WTC11 (cell line): ENCODE measurements around the gene TMEM181. TPM values are rescaled to one million over a fixed set of nuclear protein-coding genes. Genes with fewer than 3 reads are reported as not detected.

Experiments used
- ATAC-seq: fragments of 200-7000 bp; cut with Tn5 transposase; 2 replicates; pipeline ENCODE4 v1.10.0; 2021; ENCODE audit warnings: mild to moderate bottlenecking, moderate library complexity
- CTCF ChIA-PET: fragments of 300-600 bp; sonication (Branson Sonifier 250); formaldehyde crosslinking; loops from one replicate; lab custom pipeline; 2021; ENCODE audit warnings: antibody characterized with exemption; lab: Charles Lee
- POLR2A ChIA-PET: fragments of 350-600 bp; sonication (Branson Sonifier 250); formaldehyde crosslinking; loops from one replicate; lab custom pipeline; 2021; ENCODE audit warnings: antibody characterized with exemption; lab: Charles Lee
- DNase-seq: peaks from one replicate; pipeline ENCODE4 v3.0.0; 2021; ENCODE audit warnings: low spot score
- H3K27ac Mint-ChIP-seq: 2 replicates; pipeline ENCODE4 v1.8.0; 2021; ENCODE audit warnings: mixed read lengths
- H3K27me3 Mint-ChIP-seq: 2 replicates; pipeline ENCODE4 v1.8.0; 2021; ENCODE audit warnings: low read depth, mild to moderate bottlenecking, moderate library complexity, mixed read lengths
- H3K36me3 Mint-ChIP-seq: 2 replicates; pipeline ENCODE4 v1.8.0; 2021; ENCODE audit warnings: mixed read lengths
- H3K4me1 Mint-ChIP-seq: 2 replicates; pipeline ENCODE4 v1.8.0; 2022; ENCODE audit warnings: mixed read lengths
- H3K4me3 Mint-ChIP-seq: 2 replicates; pipeline ENCODE4 v1.8.0; 2021; ENCODE audit warnings: mild to moderate bottlenecking, moderate library complexity, mixed read lengths
- H3K9me3 Mint-ChIP-seq: 2 replicates; pipeline ENCODE4 v1.8.0; 2021; ENCODE audit warnings: mixed read lengths
- ARID4B ChIP-seq: sonication (generic); formaldehyde crosslinking; IDR thresholded peaks from 2 replicates; pipeline ENCODE4 v1.8.0; 2023; ENCODE audit warnings: missing genetic modification reagents, mild to moderate bottlenecking, borderline replicate concordance
- CDX4 ChIP-seq: fragments of 250-450 bp; sonication (Bioruptor Pico); IDR thresholded peaks from 2 replicates; pipeline ENCODE4 v1.9.0; 2021; ENCODE audit warnings: moderate library complexity, mild to moderate bottlenecking, inconsistent platforms, borderline replicate concordance
- CREB1 ChIP-seq: sonication (generic); formaldehyde crosslinking; IDR thresholded peaks from 2 replicates; pipeline ENCODE4 v1.8.0; 2023; ENCODE audit warnings: mild to moderate bottlenecking, missing genetic modification reagents
- CREM ChIP-seq: sonication (generic); formaldehyde crosslinking; IDR thresholded peaks from 2 replicates; pipeline ENCODE4 v1.8.1; 2022; ENCODE audit warnings: mild to moderate bottlenecking, missing genetic modification reagents, moderate library complexity
- E2F1 ChIP-seq: sonication (generic); formaldehyde crosslinking; IDR thresholded peaks from 2 replicates; pipeline ENCODE4 v1.8.0; 2022; ENCODE audit warnings: mild to moderate bottlenecking, missing genetic modification reagents
- EMX1 ChIP-seq: fragments of 250-450 bp; sonication (Bioruptor Pico); IDR thresholded peaks from 2 replicates; pipeline ENCODE4 v1.8.0; 2021; ENCODE audit warnings: mild to moderate bottlenecking
- FOXK1 ChIP-seq: sonication (generic); formaldehyde crosslinking; IDR thresholded peaks from 2 replicates; pipeline ENCODE4 v1.8.0; 2022; ENCODE audit warnings: mild to moderate bottlenecking, moderate library complexity, missing genetic modification reagents
- GTF2I ChIP-seq: fragments of 250-450 bp; sonication (Bioruptor Pico); conservative IDR thresholded peaks from 2 replicates; pipeline ENCODE4 v1.4.0; 2021; ENCODE audit warnings: mild to moderate bottlenecking
- IRF1 ChIP-seq: sonication (generic); formaldehyde crosslinking; IDR thresholded peaks from 2 replicates; pipeline ENCODE4 v1.8.0; 2023; ENCODE audit warnings: missing genetic modification reagents
- MXD4 ChIP-seq: fragments of 250-450 bp; sonication (Bioruptor Pico); IDR thresholded peaks from 2 replicates; pipeline ENCODE4 v1.8.0; 2021; ENCODE audit warnings: mild to moderate bottlenecking, moderate library complexity, borderline replicate concordance
- MYBL2 ChIP-seq: sonication (generic); formaldehyde crosslinking; IDR thresholded peaks from 2 replicates; pipeline ENCODE4 v1.8.1; 2023; ENCODE audit warnings: mild to moderate bottlenecking, moderate library complexity, missing genetic modification reagents
- NFYB ChIP-seq: sonication (generic); formaldehyde crosslinking; conservative IDR thresholded peaks from 2 replicates; pipeline ENCODE4 v1.8.0; 2022; ENCODE audit warnings: low read depth, missing genetic modification reagents
- OVOL2 ChIP-seq: fragments of 250-450 bp; sonication (Bioruptor Pico); IDR thresholded peaks from 2 replicates; pipeline ENCODE4 v1.9.0; 2021; ENCODE audit warnings: mild to moderate bottlenecking, borderline replicate concordance
- RORB ChIP-seq: fragments of 250-450 bp; sonication (Bioruptor Pico); IDR thresholded peaks from 2 replicates; pipeline ENCODE4 v1.9.0; 2021; ENCODE audit warnings: mild to moderate bottlenecking
- SMAD3 ChIP-seq: sonication (generic); formaldehyde crosslinking; IDR thresholded peaks from 2 replicates; pipeline ENCODE4 v1.8.0; 2022; ENCODE audit warnings: missing genetic modification reagents, mild to moderate bottlenecking, borderline replicate concordance
- SOX15 ChIP-seq: fragments of 250-450 bp; sonication (Bioruptor Pico); IDR thresholded peaks from 2 replicates; pipeline ENCODE4 v1.9.0; 2021; ENCODE audit warnings: mild to moderate bottlenecking
- SP1 ChIP-seq: sonication (generic); formaldehyde crosslinking; conservative IDR thresholded peaks from 2 replicates; pipeline ENCODE4 v1.8.1; 2022; ENCODE audit warnings: missing genetic modification reagents
- TP53 ChIP-seq: sonication (generic); formaldehyde crosslinking; IDR thresholded peaks from 2 replicates; pipeline ENCODE4 v1.8.1; 2023; ENCODE audit warnings: mild to moderate bottlenecking, missing genetic modification reagents
- ZMAT4 ChIP-seq: fragments of 250-450 bp; sonication (Bioruptor Pico); IDR thresholded peaks from 2 replicates; pipeline ENCODE4 v1.9.0; 2021; ENCODE audit warnings: mild to moderate bottlenecking
- ZNF232 ChIP-seq: sonication (generic); formaldehyde crosslinking; IDR thresholded peaks from 2 replicates; pipeline ENCODE4 v1.8.0; 2022; ENCODE audit warnings: mild to moderate bottlenecking, missing genetic modification reagents
- ZNF423 ChIP-seq: fragments of 250-450 bp; sonication (Bioruptor Pico); IDR thresholded peaks from 2 replicates; pipeline ENCODE4 v2.1.2; 2022; ENCODE audit warnings: mild to moderate bottlenecking, moderate library complexity
- total RNA-seq: library from RNA; stranded (reverse); gene quantifications from 3 replicates; pipeline ENCODE4 v1.2.3, GENCODE V29; 2021

TMEM181 gene
- total RNA-seq, 1 experiment from 2014 or later: 18.8 TPM

GRCh38 chr6:158584236-158584651 lies 24.4 kb downstream of the TMEM181 start:
- Mint-ChIP-seq H3K27ac (no peak overlapping the region), H3K4me3 (no peak overlapping the region)

GRCh38 chr6:158586652-158587051 lies 26.8 kb downstream of the TMEM181 start:
- H3K4me3 Mint-ChIP-seq: no peak overlapping the region
- POLR2A ChIA-PET: no interaction called here
- H3K27ac Mint-ChIP-seq: no peak overlapping the region
- TF ChIP-seq RORB (CRISPR knock-in tag): no peak
- TF ChIP-seq FOXK1 (CRISPR knock-in tag): no peak
- no peak for TF ChIP-seq EMX1 (CRISPR knock-in tag)
- no peak for TF ChIP-seq ZMAT4 (CRISPR knock-in tag)
- no peak for TF ChIP-seq ZNF232 (CRISPR knock-in tag)
- TF ChIP-seq E2F1 (CRISPR knock-in tag): no peak
- no peak for TF ChIP-seq NFYB
- TF ChIP-seq SP1: no peak
- TF ChIP-seq ARID4B (CRISPR knock-in tag): no peak
- TF ChIP-seq CDX4 (CRISPR knock-in tag): no peak
- TF ChIP-seq TP53 (CRISPR knock-in tag): no peak
- no peaks in the 10 kb centered on the region for H3K27me3 Mint-ChIP-seq
- CTCF ChIA-PET: no interaction called here
- DNase-seq: no peak
- ATAC-seq: no peak
- peaks cover 73% of the 10 kb centered on the region for H3K36me3 Mint-ChIP-seq
- no peaks in the 10 kb centered on the region for H3K9me3 Mint-ChIP-seq
- no peaks in the 10 kb centered on the region for H3K4me1 Mint-ChIP-seq

More at GRCh38 chr6:158584236-158584651, 24.4 kb downstream of the TMEM181 start:
- ChIA-PET CTCF (no interaction called here), POLR2A (no interaction called here)
- ATAC-seq (no peak), DNase-seq (no peak)
- Mint-ChIP-seq H3K9me3 (no peaks in the 10 kb centered on the region), H3K4me1 (no peaks in the 10 kb centered on the region; the same call in 1 of the 2 replicates), H3K27me3 (no peaks in the 10 kb centered on the region), H3K36me3 (peaks cover 50% of the 10 kb centered on the region)
- no peak for TF ChIP-seq IRF1

GRCh38 chr6:158589366-158589765 lies 29.5 kb downstream of the TMEM181 start:
- H3K36me3 Mint-ChIP-seq: peaks cover 82% of the 10 kb centered on the region
- H3K27me3 Mint-ChIP-seq: no peaks in the 10 kb centered on the region
- H3K4me1 Mint-ChIP-seq: no peaks in the 10 kb centered on the region
- POLR2A ChIA-PET: no interaction called here
- no peak for DNase-seq
- H3K4me3 Mint-ChIP-seq: no peak overlapping the region
- no peaks in the 10 kb centered on the region for H3K9me3 Mint-ChIP-seq
- TF ChIP-seq SMAD3 (CRISPR knock-in tag): no peak
- TF ChIP-seq CREM (CRISPR knock-in tag): no peak
- TF ChIP-seq IRF1: no peak
- TF ChIP-seq MYBL2 (CRISPR knock-in tag): no peak
- no peak for TF ChIP-seq SOX15 (CRISPR knock-in tag)
- no peak for TF ChIP-seq OVOL2
- no peak for TF ChIP-seq CREB1
- TF ChIP-seq ZNF423 (CRISPR knock-in tag): no peak
- TF ChIP-seq MXD4 (CRISPR knock-in tag): no peak
- TF ChIP-seq GTF2I (CRISPR knock-in tag): no peak
- TF ChIP-seq, all 79 proteins: peak for 0
- ATAC-seq: no peak
- no peak overlapping the region for H3K27ac Mint-ChIP-seq
- CTCF ChIA-PET: no interaction called here
